Measurements from ENCODE around the gene ACOT7. TPM values are rescaled to one million over a fixed set of nuclear protein-coding genes. Genes with fewer than 3 reads are reported as not detected.

Gene ACOT7
- total RNA-seq, 2 experiments from 2014 or later, result 5.3 to 5.4 TPM

DNA sequence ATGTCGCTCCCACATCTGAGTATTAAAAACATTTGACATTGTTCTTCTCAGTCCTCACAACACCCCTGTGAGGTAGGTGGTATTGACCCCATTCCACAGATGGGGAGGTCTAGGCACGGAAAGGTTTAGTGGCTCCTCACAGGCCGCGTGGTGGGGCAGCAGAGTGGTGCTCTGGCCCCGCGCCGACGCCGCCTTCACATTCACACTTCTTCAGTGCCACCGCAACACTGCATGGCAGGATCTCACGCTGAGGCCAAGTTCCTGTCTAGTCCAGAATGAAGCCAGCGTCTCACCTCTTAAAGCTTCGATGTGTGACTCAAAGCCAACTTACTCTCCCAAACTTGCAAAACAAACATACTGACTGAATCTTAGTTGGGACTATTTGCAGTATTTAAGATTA is 169.9 kb downstream of the ACOT7 start:
- POLR2A ChIA-PET, result no interaction called here

DNA sequence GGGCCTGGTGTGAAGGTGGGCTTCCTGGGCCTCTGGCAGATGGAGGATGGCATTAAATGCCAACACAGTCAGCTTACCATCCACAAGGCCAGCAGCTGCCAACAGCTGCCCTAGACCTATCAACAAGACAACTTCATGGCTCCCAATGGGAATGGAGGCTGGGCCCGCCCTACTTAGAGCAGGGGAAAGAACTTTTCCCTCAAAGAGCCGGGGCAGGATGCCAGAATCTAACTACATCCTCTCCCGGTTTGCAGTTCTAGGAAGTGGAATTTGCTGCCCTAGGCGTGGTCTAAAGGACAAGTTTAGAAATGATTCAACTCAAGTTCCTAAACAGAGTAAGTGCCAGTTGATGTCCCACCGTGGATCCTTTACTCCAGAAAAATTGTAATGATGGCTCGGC is 170.9 kb downstream of the ACOT7 start:
- peaks cover under 1% of the 10 kb centered on the region for H3K27me3 Mint-ChIP-seq
- POLR2A ChIA-PET, result no interaction called here
- peaks cover 48% of the 10 kb centered on the region for H3K36me3 Mint-ChIP-seq (ENCODE audit: low read depth)
- H3K27ac Mint-ChIP-seq, result no peak overlapping the region
- Histone ChIP-seq H3K4me3 (ENCODE audit: low read length) (no peak overlapping the region), H3K27me3 (ENCODE audit: control insufficient read depth in 1 of 2, insufficient read depth in 2 of 2, low read length in 2 of 2) (no peaks in the 10 kb centered on the region), H3K4me1 (ENCODE audit: insufficient read depth, low read length) (no peaks in the 10 kb centered on the region), H3K27ac (ENCODE audit: low read depth in 1 of 2, low read length in 2 of 2) (no peak overlapping the region), H3K9me3 (ENCODE audit: control insufficient read depth in 1 of 2, insufficient read depth in 1 of 2, low read length in 2 of 2) (no peaks in the 10 kb centered on the region), H3K36me3 (ENCODE audit: insufficient read depth, low read length) (peaks cover 54% of the 10 kb centered on the region)
- TF ChIP-seq CTCF (IDR thresholded peaks at IDR 0.05), result no peak
- no peaks in the 10 kb centered on the region for H3K4me1 Mint-ChIP-seq (ENCODE audit: low read depth)
- no peaks in the 10 kb centered on the region for H3K9me3 Mint-ChIP-seq
- ATAC-seq (ENCODE audit: poor library complexity), result no peak
- no peak for DNase-seq
- intact Hi-C loops (cut with DNase I, micrococcal nuclease), result no loop called here
- CTCF ChIA-PET, result no interaction called here
- H3K4me3 Mint-ChIP-seq, result no peak overlapping the region

More for the DNA sequence above, 169.9 kb downstream of the ACOT7 start:
- Mint-ChIP-seq H3K9me3 (no peaks in the 10 kb centered on the region), H3K27ac (no peak overlapping the region), H3K36me3 (ENCODE audit: low read depth) (peaks cover 48% of the 10 kb centered on the region), H3K4me1 (ENCODE audit: low read depth) (no peaks in the 10 kb centered on the region), H3K4me3 (no peak overlapping the region), H3K27me3 (no peaks in the 10 kb centered on the region)
- intact Hi-C loops (cut with DNase I, micrococcal nuclease), result no loop called here
- ATAC-seq (ENCODE audit: poor library complexity) (no peak), DNase-seq (no peak)
- no peaks in the 10 kb centered on the region for H3K27me3 ChIP-seq (ENCODE audit: control insufficient read depth in 1 of 2, insufficient read depth in 2 of 2, low read length in 2 of 2)
- peaks cover 57% of the 10 kb centered on the region for H3K36me3 ChIP-seq (ENCODE audit: insufficient read depth, low read length)
- no peak for TF ChIP-seq CTCF (IDR thresholded peaks at IDR 0.05)
- no peak overlapping the region for H3K27ac ChIP-seq (ENCODE audit: low read depth in 1 of 2, low read length in 2 of 2)
- H3K4me1 ChIP-seq (ENCODE audit: insufficient read depth, low read length), result no peaks in the 10 kb centered on the region
- H3K9me3 ChIP-seq (ENCODE audit: control insufficient read depth in 1 of 2, insufficient read depth in 1 of 2, low read length in 2 of 2), result no peaks in the 10 kb centered on the region
- H3K4me3 ChIP-seq (ENCODE audit: low read length), result no peak overlapping the region
- CTCF ChIA-PET, result interaction anchor here (0.6 kb wide), 1 partner anchor 962 kb away, joined by 3 read pairs; no protein-coding TSS in a partner anchor

DNA sequence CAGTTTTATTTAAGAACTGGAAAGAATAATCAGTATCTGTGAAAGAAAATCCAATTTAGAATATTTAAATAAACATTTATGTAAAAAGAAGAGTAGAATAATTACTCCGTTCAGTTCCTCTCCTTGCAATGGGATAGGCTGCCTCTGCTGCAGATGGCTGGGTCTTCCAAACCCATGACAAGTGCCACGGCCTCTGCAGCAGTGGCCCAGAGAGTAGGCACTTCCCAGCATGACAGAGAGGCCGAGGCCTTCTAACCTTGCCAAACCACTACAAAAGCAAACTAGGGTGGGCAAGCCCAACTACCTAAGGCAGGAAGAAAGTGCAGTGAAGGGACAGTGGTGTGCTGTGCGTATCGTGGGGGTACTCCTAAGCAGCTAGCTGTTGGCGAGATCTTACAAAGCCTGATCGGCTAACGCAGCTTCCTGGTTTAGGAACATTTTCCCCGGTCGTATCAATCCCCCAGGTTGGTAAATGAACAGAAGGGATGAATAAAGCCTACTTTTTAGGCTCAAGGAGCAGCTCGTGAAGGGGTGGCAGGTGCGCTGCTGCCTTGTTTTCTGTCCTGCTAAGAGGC is 172.3 kb downstream of the ACOT7 start:
- Mint-ChIP-seq H3K27ac (no peak overlapping the region), H3K9me3 (no peaks in the 10 kb centered on the region)

More for the DNA sequence above, 172.3 kb downstream of the ACOT7 start:
- Histone ChIP-seq H3K4me3 (ENCODE audit: low read length) (no peak overlapping the region), H3K27me3 (ENCODE audit: control insufficient read depth in 1 of 2, insufficient read depth in 2 of 2, low read length in 2 of 2) (no peaks in the 10 kb centered on the region), H3K36me3 (ENCODE audit: insufficient read depth, low read length) (peaks cover 43% of the 10 kb centered on the region), H3K4me1 (ENCODE audit: insufficient read depth, low read length) (no peaks in the 10 kb centered on the region), H3K27ac (ENCODE audit: low read depth in 1 of 2, low read length in 2 of 2) (no peak overlapping the region), H3K9me3 (ENCODE audit: control insufficient read depth in 1 of 2, insufficient read depth in 1 of 2, low read length in 2 of 2) (no peaks in the 10 kb centered on the region)
- Mint-ChIP-seq H3K36me3 (ENCODE audit: low read depth) (peaks cover 38% of the 10 kb centered on the region), H3K27me3 (peaks cover 7% of the 10 kb centered on the region), H3K4me3 (no peak overlapping the region), H3K4me1 (ENCODE audit: low read depth) (no peaks in the 10 kb centered on the region)
- intact Hi-C loops (cut with DNase I, micrococcal nuclease), result no loop called here
- POLR2A ChIA-PET, result no interaction called here
- DNase-seq (no peak), ATAC-seq (ENCODE audit: poor library complexity) (no peak)
- CTCF ChIA-PET, result no interaction called here
- TF ChIP-seq CTCF (IDR thresholded peaks at IDR 0.05), result no peak

Measured in CD4-positive, alpha-beta T cell (primary cell).